SW480 (cell line): Measurements from ENCODE around the gene IER5.
"Not testable (repeated sequence)": the region's sequence is repeated elsewhere in the genome, so short reads cannot be mapped to it uniquely, and the experiment has no call there.

Experiments
- DNase-seq: peaks from one replicate; pipeline ENCODE4 v3.0.0-alpha.2; 2016; ENCODE audit warnings: low spot score

The IER5 gene

DNA sequence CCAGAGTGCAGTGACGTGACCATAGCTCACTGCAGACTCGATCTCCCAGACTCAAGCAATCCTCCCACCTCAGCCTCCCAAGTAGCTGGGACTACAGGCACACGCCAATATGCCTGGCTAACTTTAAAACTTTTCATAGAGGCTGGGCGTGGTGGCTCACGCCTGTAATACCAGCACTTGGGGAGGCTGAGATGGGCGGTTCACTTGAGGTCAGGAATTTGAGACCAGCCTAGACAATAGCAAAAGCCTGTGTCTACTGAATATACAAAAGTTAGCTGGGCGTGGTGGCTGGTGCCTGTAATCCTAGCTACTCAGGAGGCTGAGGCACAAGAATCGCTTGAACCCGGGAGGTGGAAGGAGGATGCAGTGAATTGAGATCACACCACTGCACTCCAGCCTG lies 27.5 kb downstream of the IER5 start:
- DNase-seq: not testable (repeated sequence)

DNA sequence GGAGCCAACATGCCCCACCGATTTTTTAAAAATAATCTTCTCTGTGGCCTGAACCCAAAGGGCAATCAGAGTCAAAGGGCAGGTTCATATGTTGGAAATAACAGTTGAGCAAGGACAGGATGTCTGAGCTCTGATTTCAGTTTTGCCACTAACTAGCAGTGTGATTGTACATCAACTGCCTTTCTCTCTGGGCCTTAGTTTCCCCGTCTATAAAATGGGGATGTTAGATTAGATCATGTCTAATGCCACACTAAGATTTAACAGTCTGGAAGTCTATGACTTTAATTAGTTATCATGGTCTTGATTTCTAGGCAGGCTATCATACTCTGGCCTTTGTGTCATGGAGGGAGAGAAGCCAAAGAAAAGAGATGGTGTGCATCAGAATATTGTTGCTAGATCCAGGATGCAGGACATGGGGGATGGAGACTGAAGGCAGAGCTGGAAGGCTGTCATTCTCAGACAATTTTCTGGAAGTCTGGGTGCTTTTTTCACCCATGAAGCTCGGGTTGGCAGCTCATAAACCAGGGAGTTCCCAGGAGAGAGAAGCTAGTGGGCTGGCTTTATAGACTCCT lies 28.4 kb downstream of the IER5 start:
- no peak for DNase-seq

DNA sequence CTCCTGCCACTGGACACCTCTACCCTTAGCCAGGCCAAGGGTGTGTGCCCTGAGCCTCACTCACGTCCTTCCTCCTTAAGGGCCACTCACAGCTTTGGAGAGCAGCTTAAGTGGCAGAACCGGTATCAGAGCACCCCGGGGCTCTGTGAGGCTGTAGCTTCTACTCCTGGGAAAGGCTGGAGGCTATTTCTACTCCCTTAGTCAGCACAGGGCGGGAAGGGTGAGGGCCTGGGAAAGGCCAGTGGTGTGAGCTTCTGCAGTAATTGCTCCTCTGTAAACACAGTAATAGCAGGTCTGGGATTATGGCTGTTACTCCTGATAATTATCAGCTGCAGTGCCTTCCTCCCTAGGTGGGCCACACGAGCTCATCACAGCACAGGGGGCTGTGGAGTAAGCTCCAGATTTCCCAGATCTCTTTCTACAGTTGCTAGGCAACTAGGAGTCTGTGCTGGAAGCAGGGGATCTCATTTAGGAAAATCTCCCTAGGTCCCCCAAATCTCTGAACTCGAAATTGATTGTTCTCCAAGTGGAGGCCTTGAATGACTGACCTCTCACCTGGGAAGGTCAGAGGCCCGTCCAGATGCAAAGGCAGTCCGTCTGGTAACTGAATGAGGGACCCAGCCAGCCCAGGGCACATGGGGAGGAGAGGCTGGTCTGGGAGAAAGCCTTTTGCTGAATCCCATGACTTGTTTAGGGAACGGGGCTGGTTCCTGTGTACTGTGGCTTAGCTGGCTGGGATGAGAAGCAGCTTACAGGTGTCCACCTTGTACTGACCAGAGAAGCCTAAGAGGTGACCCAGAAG lies 29.3 kb downstream of the IER5 start:
- no peak for DNase-seq

DNA sequence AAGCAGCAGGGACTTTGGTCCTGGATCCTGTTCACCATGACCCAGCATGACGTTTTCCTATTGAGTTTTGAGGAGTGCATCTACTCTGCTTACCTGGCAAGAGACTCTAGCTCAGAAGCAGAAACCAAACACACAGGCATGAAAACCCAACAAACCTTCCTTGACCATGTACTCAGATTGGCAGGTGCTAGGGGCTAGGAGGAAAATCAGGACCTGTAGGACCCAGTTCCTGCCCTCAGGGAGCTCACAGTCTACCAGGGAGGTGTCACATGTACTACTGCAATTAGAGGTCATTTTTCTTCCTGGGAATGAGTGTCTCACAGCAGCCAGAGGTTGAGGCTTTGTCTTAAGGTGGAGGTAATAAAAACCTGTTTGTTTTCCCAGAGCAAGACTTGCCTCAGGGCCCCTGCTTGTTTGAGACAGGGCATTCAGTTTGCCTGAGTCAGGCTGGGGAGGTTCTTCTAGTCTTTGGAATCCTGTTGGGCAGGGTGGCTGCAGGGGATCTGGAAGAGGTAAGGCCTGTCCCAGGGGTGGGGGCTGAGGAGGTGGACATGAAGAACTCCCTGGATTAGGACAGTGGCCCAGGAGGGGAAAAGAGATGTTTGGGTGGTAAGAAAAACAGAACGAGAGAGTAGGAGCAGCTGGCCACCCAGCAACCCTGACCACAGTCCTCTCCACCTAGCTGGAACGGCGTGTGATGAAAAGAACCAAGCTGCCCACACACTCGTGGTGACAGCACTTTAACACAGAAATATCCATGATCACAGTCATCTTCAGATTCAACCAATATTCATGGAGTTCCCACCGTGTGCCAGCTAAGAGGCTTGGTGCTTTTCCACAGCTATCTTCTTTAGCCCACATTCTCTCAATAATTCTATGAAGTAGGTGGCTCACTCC lies 30.8 kb downstream of the IER5 start:
- no peak for DNase-seq

DNA sequence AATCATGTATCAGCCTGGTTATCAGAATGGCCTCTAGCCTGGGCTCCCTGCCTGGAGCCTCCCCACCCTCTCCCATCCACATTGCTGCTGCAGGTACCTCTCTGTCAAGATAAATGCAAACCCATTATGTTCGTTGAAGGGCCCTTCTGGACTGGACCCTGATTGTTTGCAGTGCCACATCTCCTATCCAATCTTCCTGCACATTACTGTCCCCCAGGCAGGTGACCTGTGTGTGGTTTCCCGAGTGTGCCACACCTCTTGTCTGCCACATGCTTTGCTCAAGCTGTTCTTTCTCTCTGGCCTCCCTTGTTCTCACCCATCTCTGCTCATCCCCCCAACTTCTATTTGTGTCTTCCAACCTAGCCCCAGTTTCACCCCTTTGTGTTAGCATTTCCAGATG lies 32.4 kb downstream of the IER5 start:
- no peak for DNase-seq

DNA sequence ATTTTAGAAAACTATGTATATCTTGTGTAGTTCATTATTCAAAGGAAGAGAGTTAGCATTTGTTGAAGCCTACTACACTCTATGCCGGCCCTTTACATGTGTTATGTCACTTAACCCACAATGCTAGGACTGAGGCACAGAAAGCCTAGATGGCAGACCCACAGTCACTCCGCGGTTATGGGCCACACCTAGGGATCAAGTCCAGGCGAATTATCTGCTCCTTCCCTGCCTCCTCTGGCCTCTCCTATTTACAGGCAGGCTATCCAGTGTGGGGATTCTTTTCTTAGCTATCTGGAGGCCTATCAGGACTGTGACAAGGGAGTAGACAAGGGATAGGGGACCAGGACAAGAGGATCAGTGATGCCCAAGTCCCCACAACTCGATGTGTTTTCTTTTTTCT lies 33.0 kb downstream of the IER5 start:
- no peak for DNase-seq

DNA sequence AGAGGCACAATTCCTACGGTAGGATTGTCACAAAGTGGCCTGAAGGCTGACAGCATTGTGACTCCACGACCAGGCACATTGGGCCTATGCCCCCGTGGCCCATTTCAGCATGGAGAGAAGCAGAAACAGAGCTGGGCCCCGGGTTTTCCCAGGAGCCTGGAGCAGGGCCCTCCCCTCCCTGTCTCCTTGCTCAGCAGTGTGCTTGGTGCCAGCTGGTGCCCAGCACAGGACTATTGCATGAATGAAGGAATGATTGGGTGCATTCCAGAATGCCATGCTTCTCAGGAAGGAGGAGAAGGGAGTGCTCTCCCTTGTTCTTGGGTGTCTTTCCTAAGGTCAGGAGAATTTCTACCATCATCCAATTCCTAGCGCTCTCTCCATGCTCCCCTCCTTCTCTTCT lies 33.7 kb downstream of the IER5 start:
- no peak for DNase-seq

DNA sequence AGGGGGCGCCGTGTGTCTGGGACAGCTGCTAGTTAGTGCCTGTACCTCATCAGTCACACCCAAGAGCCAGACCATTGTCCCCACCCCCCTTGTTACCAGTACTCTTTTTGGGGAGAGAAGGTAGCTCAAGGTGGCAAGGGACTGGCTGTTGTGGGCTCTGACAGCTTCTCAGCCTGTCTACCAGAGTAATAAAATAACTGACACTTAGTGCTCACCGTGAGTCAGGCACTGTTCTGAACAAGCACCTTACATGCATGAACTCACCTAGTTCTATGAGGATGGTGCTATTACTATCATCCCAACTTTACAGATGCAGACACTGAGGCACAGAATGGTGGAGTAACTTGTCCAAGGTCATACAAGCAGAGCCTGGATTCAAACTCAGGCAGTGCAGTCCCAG lies 34.7 kb downstream of the IER5 start:
- no peak for DNase-seq

DNA sequence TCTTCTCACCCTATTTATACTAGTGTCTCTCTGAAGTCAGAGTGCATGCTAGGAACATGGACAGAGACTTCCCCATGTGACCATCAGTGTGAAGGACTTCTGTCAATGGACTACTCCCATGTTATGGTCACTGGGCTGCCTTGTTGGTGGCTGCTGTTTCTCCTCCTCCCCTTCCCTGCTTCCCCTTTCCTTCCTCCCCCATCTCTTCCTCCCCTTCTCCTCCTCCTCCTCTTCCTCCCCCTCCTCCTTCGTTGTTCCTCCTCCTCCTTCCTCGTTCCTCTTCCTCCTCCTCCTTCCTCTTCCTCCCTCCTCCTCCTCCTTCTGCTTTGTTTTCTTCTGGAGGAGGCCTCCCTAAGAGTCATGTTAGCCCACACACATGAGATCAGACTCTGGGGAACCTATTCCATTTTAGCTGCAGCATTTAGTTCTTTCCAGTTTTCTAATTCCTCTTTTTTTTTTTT lies 35.8 kb downstream of the IER5 start:
- DNase-seq: no peak

DNA sequence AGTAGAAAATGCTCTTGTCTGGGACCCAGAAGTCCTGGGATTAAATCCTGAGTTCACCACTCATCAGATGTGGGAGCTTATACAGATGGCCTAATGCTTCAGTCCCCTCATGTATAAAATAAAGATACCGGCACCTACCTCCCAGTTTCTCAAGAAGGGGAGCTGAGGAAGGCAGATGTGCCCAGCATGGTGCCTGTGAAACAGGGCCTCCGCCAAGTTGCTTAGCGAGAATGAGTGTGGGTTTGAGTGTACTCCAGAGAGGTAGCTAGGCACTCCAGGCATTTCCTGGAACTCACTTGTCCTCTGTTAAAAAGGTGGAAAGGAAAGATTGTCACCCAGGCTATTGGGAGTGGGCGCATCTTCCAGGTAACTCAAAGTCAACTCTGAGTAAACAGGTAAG lies 37.8 kb downstream of the IER5 start:
- no peak for DNase-seq

DNA sequence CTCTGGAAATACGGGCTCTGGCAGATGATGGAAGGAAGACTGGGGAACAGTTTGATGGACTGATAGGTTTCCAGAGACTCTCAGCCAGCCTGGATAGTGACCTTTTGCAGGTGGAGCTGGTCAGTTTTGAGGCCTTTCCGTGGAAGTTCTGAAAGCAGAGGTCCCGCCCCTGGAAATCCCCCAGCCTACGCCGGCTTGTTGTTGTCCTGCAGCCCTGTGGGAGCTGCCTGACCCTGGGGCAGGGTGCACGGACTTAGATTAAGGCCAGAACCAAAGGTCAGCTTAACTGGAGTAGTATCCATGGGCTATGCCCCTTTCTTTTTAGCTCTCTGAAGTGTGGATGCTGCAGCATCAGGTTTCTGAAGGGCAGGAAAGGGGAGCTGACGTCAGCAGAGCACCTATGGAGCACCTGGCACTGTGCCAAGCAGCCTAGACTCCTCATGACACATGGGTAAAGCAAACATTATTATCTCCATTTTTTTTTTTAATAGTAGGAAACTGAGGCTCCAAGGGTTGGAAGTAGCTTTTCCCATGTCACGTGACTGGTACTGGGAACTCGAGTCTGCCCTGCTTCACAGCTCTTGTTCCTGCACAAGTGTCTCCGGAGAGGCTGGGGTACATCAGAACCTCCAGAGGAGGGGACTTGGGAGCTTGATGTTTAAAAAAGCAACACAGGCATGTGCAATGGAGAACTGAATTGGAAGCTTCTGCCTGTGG lies 38.5 kb downstream of the IER5 start:
- DNase-seq: peak; percentile 62

DNA sequence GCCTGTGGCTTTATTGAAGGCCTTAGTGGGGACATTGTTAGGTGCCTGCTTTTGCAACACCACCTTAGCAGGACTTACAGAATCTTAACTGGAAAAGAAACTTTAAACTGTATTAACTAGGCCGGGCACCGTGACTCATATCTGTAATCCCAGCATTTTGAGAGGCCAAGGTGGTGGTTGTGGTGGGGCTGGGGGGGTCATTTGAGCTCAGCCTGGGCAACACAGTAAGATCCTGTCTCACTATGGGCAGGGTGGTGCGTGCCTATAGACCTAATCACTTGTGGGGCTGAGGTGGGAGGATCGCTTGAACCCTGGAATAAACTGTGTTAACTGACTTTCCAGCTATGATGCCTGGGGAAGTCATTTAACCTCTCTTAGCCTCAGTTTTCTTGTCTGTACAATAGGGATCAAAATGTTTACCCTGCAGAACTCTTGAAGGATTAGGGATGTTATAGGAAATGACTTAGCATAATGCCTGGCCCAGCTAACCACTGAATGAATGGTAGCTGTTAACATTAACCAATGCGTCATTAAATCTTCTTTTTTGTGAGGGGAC lies 39.5 kb downstream of the IER5 start:
- no peak for DNase-seq

DNA sequence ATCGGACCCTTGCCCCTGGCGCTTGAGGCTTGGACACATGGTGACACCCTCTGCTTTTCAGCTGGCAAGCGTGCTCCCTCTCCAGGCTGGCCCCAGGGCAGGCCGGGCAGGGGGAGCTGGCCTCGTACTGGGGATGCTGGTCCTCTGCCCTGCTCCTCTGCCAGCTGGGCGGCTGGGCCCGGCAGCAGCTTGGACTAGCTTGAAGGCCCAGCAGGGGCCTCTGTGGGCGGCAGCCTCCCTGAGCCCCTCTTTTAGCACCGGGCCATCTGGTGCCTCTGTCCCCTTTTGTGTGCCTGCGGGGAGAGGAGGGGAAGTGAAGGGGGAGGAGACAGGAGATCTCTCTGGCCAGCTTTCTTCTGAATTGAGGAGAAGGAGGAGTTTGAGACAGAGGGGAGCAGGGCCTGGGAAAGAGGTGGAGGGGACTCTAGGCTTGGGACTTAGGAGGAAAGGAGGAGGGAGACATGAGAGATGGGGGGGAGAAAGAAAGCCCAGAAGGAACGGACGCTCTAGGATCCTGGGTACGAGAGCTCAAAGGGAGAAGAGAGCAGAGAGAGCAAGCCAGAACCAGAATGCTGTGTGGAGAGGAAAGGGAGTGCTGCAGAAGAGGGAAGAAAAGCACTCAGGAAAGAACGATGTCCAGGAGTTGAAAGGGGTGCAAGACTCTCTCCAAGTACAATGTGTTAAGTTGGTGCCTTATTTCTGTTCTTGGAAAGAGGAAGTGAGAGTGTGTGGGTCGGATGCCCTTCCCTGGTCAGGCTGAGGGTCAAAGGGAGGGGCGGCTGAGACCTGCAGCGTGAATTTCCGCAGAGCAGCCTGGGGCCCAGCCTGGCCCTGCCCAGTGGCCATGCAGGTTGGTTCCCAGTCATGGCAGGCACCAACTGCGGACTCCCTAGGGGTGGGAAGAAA lies 40.3 kb downstream of the IER5 start:
- DNase-seq: no peak

DNA sequence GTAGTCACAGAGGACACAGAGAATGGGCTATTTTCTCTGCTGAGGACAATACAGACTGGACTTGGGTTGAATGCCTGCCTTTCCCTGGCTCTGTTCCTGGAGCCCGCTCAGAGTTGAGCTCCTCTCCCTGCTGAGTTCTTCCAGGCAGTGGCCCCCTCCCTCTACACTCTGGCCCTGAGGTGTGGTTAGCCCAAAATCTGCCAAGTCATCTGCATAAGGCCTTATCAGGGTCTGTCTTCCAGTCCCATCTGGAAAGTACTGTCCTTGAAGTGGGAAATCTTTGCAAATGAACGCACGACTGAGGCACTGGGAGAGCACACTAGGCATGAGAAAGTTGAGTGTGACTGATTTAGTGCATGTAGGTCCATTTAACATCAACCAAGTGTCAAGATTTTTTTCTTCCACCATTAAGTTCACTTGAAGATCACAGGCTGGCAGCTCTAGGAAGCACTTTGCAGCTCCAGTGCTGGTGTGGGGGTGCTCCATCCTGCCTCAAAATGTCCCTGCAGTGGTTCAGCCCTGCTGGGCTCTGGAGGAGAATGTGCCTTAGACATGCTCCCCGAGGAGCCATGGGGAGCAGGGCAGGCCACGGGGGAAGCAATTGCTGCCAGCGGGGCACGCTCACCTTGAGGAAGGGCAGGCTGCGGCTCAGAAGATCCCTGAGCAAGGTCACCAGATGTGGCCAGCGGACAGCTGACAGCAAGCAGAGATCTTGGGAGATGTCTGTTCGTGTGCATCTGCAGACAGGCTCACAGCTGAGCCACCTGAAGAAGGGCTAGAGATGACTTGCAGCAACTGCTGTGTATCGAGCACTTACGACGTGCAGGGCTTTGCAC lies 41.5 kb downstream of the IER5 start:
- no peak for DNase-seq

DNA sequence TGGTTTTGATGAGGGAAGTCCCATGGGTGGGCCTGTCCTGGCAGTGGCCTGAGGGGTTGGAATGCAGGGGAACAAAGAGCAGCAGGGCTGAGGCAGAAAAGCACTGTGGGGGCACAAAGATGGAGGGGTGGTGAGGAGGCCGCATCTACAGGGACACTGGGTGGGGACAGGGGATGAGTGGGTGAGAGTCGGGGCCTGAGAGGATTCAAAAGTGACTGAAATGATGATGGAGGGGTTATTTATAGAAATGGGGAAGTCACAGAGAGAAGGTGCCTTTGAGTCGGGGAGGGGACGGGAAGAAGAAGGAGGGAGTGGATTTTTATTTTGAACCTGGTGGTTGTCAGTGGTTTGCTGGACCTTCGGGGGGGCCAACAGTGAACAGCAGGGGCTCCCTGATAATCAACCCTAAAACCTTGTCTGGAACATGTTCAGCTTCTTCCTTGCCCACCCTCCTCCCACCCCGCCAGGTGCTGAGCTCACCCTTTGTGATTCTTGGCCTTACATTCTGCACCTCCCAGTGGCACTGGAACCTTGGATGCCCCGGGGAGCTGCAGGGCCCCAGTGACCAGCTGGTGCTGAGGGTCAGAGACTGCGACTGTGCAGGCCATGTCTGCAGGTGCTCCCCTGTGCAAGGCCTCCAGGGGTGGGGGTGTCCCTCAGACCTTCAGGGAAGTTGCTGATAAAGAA lies 42.9 kb downstream of the IER5 start:
- no peak for DNase-seq

DNA sequence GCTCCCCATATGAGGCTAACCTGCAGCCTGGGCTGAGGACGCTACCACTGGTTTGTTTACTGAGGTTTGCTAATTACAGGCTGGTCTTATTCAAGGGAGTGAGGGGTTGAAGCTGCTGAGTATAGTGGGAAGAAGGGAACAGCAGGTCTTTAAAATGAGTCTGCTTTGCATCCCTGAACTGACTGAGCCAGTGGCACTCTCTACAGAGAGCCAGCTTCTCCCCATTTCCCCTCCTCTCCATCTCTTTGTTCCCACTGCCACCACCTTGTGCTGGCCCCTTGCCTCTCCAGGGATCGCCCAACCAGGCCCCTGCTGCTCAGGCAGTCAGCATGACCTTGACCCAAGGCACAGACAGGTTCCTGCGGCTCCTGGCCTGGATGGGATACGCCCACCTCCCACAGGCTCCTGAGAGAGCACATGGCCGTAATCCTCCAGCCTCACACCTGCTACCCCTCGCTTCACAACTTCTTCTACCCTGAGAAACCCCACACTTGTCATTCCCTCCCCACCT lies 45.0 kb downstream of the IER5 start:
- no peak for DNase-seq

DNA sequence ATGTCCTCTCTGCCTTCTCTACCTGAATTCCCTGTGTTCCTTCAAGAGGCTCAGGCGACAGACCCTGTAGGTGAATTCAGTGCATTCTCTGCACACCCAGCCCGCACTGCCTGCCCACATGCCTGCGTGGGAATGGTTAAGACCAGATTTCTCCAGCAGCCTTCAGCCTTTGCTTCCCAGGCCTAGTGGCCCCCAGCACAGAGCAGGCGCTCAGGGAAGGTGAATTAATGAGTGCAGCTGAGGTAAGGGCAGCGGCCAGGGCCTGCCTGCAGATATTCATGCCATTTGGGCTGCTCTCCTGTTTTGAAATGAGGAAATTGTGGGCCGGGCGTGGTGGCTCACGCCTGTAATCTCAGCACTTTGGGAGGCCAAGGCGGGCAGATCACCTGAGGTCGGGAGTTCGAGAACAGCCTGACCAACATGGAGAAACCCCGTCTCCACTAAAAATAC lies 45.5 kb downstream of the IER5 start:
- no peak for DNase-seq

DNA sequence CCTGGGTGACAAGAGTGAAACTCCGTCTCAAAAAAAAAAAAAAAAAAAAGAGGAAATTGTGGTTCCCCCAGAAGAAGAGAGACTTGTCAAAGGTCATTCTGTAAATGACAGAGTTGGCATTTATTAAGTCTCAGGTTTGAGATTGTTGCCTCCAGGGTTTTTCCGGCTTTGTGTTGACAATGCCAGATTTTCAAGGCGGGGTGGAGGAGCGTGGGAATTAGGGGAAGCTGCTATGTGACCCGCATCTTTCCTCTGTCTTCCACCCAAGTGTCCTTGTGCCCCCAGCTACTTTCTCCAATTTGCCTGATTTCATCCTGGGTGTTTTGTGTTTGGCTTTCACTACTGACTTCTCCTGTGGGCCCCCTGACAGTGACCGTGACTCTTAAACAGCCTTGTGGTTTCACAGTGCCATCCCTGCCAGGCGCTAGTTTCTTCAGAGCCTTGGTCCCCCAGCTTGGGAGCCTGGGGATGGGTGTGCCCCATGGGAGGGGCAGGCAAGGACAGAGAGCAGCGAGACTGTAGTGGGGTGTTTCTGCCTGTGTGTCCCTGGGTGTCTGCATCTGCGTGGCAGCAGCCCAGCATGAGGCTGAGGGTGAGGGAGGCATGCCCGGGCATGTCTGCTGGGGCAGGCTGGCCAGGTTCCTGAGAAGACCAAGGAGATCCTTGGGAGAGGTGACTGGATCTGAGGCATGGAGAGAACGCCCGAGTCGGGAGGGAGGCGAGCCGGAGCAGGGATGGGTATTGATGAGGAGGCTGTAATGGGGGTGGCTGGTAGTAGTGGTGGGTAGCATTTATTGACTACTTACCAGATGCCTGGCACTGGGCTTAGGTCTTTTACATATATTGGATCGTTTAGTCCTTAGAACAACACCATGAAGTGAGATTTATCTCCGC lies 46.3 kb downstream of the IER5 start:
- DNase-seq: peak; percentile 72
